ENCODE measurements around the gene DDA1. TPM values are rescaled to one million over a fixed set of nuclear protein-coding genes. Genes with fewer than 3 reads are reported as not detected.

The DDA1 gene
- total RNA-seq, 1 experiment from 2014 or later: 72.5 TPM

DNA sequence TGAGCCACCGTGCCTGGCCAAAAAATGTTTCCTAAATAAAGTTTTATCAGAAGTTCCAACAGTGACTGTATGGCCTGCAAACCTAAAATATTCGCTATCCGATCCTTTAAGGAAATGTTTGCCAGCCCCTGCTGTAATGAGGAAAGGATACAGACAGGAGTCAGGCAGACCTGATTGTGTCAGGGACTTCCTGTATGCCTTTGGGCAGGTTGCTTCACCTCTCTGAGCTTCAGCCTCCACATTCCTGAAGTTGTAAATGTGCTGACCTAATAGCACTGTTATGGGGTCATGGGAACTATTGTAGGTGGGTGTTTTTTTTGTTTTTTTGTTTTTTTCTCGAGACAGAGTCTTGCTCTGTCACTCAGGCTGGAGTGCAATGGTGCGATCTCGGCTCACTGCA is 12.4 kb upstream of the DDA1 start:
- Histone ChIP-seq H2AFZ (no peak overlapping the region), H3K27me3 (ENCODE audit: insufficient read depth, low read depth) (no peaks in the 10 kb centered on the region), H3K4me2 (peak overlapping the region; percentile 17; the same call in 1 of the 2 replicates), H3F3A (ENCODE audit: insufficient read depth, low read depth) (peaks cover 63% of the 10 kb centered on the region), H3K9me2 (ENCODE audit: insufficient read depth) (no peaks in the 10 kb centered on the region), H3K36me3 (ENCODE audit: low read depth) (no peaks in the 10 kb centered on the region; the same call in 1 of the 2 replicates), H3K4me3 (no peak overlapping the region), H3K79me2 (ENCODE audit: low read depth) (peaks cover 48% of the 10 kb centered on the region), H3K4me1 (replicated peaks; ENCODE audit: insufficient read depth) (peaks cover 35% of the 10 kb centered on the region), H3K27ac (peak overlapping the region; percentile 57), H3K9me3 (ENCODE audit: insufficient read depth, low read depth) (no peaks in the 10 kb centered on the region), H4K20me1 (ENCODE audit: insufficient read depth) (0 out of 2 replicates have a peak, but pooled peaks cover 5% of the 10 kb centered on the region)
- POLR2A ChIA-PET (ENCODE audit: unreplicated experiment): no interaction called here
- intact Hi-C loops (cut with micrococcal nuclease; ENCODE audit: unreplicated experiment): loop anchor here (1.0 kb wide), 1 partner anchor 172 kb away; no protein-coding TSS in a partner anchor
- BruUV-seq (replicated peaks): no TSS peak
- no peak for TF ChIP-seq EZH2 (IDR thresholded peaks at IDR 0.05; ENCODE audit: low read depth)
- TF ChIP-seq, protein P1, sequence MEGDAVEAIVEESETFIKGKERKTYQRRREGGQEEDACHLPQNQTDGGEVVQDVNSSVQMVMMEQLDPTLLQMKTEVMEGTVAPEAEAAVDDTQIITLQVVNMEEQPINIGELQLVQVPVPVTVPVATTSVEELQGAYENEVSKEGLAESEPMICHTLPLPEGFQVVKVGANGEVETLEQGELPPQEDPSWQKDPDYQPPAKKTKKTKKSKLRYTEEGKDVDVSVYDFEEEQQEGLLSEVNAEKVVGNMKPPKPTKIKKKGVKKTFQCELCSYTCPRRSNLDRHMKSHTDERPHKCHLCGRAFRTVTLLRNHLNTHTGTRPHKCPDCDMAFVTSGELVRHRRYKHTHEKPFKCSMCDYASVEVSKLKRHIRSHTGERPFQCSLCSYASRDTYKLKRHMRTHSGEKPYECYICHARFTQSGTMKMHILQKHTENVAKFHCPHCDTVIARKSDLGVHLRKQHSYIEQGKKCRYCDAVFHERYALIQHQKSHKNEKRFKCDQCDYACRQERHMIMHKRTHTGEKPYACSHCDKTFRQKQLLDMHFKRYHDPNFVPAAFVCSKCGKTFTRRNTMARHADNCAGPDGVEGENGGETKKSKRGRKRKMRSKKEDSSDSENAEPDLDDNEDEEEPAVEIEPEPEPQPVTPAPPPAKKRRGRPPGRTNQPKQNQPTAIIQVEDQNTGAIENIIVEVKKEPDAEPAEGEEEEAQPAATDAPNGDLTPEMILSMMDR (conservative IDR thresholded peaks at IDR 0.05): no peak
- CTCF ChIA-PET: interaction anchor here (0.6 to 0.7 kb wide), 3 partner anchors 29 to 512 kb away, joined by 3 to 11 read pairs (median 7); no protein-coding TSS in a partner anchor
- peak in 1 of 2 experiments; percentile 84 for DNase-seq

DNA sequence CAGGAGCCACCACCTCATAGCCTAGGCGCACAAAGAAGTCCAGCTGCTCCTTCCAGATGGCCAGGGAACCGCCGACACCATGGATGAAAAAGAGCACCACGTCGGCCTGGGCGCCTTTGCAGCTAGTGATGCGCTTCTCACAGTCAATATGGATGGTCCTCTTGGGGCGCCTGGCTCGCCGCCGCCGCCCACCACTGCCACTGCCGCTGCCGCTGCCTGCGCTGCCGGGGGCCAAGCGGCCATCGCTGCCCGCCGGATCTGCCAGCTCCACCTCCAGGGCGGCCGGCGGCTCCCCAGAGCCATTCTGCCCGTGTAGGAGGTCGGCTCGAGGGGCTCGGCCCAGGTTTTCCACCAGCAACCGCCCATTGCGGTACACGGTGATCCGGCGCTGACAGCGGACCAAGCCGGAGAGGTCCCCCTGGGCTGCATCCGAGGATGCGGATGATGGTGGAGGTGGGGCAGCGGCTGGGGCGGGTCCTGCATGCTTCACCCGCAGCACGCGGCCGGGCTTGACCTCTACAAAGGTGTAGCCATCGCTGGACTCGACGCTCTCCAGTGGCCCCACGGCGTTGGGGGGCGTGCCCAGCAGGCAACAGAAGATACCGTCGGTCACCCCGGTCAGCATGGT is 8.3 kb upstream of the DDA1 start:
- Histone ChIP-seq H3K27ac (no peak overlapping the region), H3K4me1 (replicated peaks; ENCODE audit: insufficient read depth) (peaks cover 42% of the 10 kb centered on the region), H4K20me1 (ENCODE audit: insufficient read depth) (no peaks in the 10 kb centered on the region), H3K9me2 (ENCODE audit: insufficient read depth) (no peaks in the 10 kb centered on the region), H3K27me3 (ENCODE audit: insufficient read depth, low read depth) (no peaks in the 10 kb centered on the region), H3F3A (ENCODE audit: insufficient read depth, low read depth) (peaks cover 49% of the 10 kb centered on the region), H3K79me2 (ENCODE audit: low read depth) (peaks cover 35% of the 10 kb centered on the region), H3K4me2 (no peak overlapping the region), H3K4me3 (no peak overlapping the region), H3K9me3 (ENCODE audit: insufficient read depth, low read depth) (no peaks in the 10 kb centered on the region), H3K36me3 (ENCODE audit: low read depth) (no peaks in the 10 kb centered on the region; the same call in 1 of the 2 replicates), H2AFZ (no peak overlapping the region)
- POLR2A ChIA-PET (ENCODE audit: unreplicated experiment): interaction anchor here (0.6 to 0.7 kb wide), 2 partner anchors 16 to 37 kb away, joined by 3 to 20 read pairs; no protein-coding TSS in a partner anchor
- BruUV-seq (replicated peaks): no TSS peak
- TF ChIP-seq, protein P1 (conservative IDR thresholded peaks at IDR 0.05): no peak
- no peak for TF ChIP-seq EZH2 (IDR thresholded peaks at IDR 0.05; ENCODE audit: low read depth)
- DNase-seq: no peak
- intact Hi-C loops (cut with micrococcal nuclease; ENCODE audit: unreplicated experiment): loop anchor here (10.0 kb wide), 1 partner anchor 586 kb away; the partner anchor contains the start of gene NWD1
- CTCF ChIA-PET: no interaction called here

DNA sequence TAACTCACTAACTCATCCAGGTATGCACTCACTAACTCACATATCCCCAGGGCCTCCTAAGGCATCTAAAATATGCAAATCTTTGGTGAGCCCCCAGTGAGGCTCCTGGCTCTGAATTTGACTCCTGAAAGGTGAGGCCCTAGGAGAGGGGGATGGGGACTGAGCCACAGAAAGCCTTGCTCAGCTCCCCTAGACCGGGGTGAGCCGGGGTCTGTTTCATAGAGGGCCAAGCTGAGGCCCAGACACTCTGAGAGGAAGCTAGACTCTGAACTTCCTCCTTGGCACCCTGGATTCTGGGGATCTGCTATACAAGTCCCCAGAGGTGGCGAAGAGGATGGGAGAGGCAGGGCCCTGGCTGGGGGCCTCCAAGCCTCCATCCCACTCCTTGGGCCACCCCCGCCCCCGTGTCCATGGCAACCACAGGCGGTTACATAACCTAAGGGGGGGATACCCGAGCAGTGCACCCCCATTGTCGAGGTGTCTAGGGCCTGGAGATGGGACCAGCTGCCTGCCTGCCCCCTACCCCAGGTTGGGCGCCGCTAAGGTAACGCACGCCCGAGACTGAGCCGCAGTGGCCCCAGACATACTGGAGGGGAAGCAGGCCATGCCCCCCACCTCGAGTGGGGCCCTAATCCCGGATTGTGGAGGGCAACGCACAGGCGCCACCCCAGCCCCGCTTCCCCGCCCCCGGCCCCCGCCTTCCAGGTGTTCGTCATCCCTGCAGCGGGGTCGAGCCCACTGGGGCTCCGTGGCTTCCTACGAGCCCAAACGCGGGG is 6.8 kb upstream of the DDA1 start:
- H2AFZ ChIP-seq: peak overlapping the region; percentile 71
- CTCF ChIA-PET: interaction anchor here (0.5 to 0.6 kb wide), 2 partner anchors 382 to 557 kb away, joined by 3 to 6 read pairs; no protein-coding TSS in a partner anchor
- intact Hi-C loops (cut with micrococcal nuclease; ENCODE audit: unreplicated experiment): loop anchor here (10.0 kb wide), 1 partner anchor 588 kb away; the partner anchor contains the start of gene NWD1
- no peaks in the 10 kb centered on the region; the same call in 1 of the 2 replicates for H3K36me3 ChIP-seq (ENCODE audit: low read depth)
- DNase-seq: peak in 1 of 2 experiments; percentile 72
- H3K4me2 ChIP-seq: peak overlapping the region; percentile 90
- H3K27me3 ChIP-seq (ENCODE audit: insufficient read depth, low read depth): no peaks in the 10 kb centered on the region
- H3K79me2 ChIP-seq (ENCODE audit: low read depth): peaks cover 50% of the 10 kb centered on the region
- H3K4me3 ChIP-seq: peak overlapping the region; percentile 67
- H4K20me1 ChIP-seq (ENCODE audit: insufficient read depth): no peaks in the 10 kb centered on the region
- H3K4me1 ChIP-seq (replicated peaks; ENCODE audit: insufficient read depth): peaks cover 40% of the 10 kb centered on the region
- H3K9me2 ChIP-seq (ENCODE audit: insufficient read depth): no peaks in the 10 kb centered on the region
- TF ChIP-seq EZH2 (IDR thresholded peaks at IDR 0.05; ENCODE audit: low read depth): no peak
- TF ChIP-seq, protein P1 (conservative IDR thresholded peaks at IDR 0.05): no peak
- BruUV-seq (replicated peaks): TSS peak; percentile 32
- H3F3A ChIP-seq (ENCODE audit: insufficient read depth, low read depth): peaks cover 35% of the 10 kb centered on the region
- no peak overlapping the region for H3K27ac ChIP-seq
- POLR2A ChIA-PET (ENCODE audit: unreplicated experiment): interaction anchor here (0.6 kb wide), 1 partner anchor 630 kb away, joined by 3 read pairs; the partner anchor contains the start of gene CCDC124
- H3K9me3 ChIP-seq (ENCODE audit: insufficient read depth, low read depth): no peaks in the 10 kb centered on the region

Data from PC-9 (cell line).